ENCODE data around the gene GALNT9. TPM values are rescaled to one million over a fixed set of nuclear protein-coding genes. Genes with fewer than 3 reads are reported as not detected.
"Not testable (repeated sequence)": the region's sequence is repeated elsewhere in the genome, so short reads cannot be mapped to it uniquely, and the experiment has no call there.

The GALNT9 gene
- total and polyA plus RNA-seq, 7 experiments from 2014 or later: not detected

DNA sequence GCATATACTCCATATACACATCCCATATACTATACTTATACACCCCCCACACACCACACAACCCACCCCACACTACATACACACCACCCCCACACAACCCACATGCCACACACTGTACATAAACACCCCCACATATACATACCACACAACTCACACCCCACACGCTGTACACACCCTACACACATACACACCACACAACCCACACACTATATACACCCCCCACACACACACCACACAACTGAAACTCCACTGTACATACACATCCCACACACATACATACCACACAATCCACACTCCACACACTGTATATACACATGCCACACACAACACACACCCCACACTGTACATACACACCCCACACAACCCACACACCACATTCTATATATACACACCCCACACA lies 104.2 kb downstream of the GALNT9 start:
- no peaks in the 10 kb centered on the region for H3K36me3 Mint-ChIP-seq
- Histone ChIP-seq H3K27me3 (ENCODE audit: control insufficient read depth in 2 of 2, insufficient read depth in 2 of 2, low read length in 2 of 2) (peaks cover 0 to 3% of the 10 kb centered on the region in 2 donors), H3K9me3 (ENCODE audit: control insufficient read depth in 2 of 3, low read length in 3 of 3) (no peaks in the 10 kb centered on the region), H3K4me1 (ENCODE audit: control insufficient read depth in 2 of 2, insufficient read depth in 2 of 2, low read length in 2 of 2) (peaks cover 6 to 10% of the 10 kb centered on the region in 2 donors), H3K36me3 (ENCODE audit: control insufficient read depth in 2 of 3, insufficient read depth in 3 of 3, low read length in 3 of 3) (no peaks in the 10 kb centered on the region), H3K4me3 (ENCODE audit: low read length) (no peak overlapping the region), H3K27ac (ENCODE audit: low read depth, low read length) (no peak overlapping the region)
- H3K9me3 Mint-ChIP-seq: peaks cover 0 to 2% (median 0%) of the 10 kb centered on the region in 11 donors
- ATAC-seq (no peak), DNase-seq (no peak)
- intact Hi-C loops (cut with micrococcal nuclease): no loop called here
- no peak overlapping the region for H3K27ac Mint-ChIP-seq
- H3K4me3 Mint-ChIP-seq: no peak overlapping the region
- H3K4me1 Mint-ChIP-seq: peaks cover 6 to 15% (median 9%) of the 10 kb centered on the region in 7 donors
- H3K27me3 Mint-ChIP-seq: peaks cover 0 to 20% (median 6%) of the 10 kb centered on the region in 5 donors
- ChIA-PET CTCF (no interaction called here), POLR2A (no interaction called here)

DNA sequence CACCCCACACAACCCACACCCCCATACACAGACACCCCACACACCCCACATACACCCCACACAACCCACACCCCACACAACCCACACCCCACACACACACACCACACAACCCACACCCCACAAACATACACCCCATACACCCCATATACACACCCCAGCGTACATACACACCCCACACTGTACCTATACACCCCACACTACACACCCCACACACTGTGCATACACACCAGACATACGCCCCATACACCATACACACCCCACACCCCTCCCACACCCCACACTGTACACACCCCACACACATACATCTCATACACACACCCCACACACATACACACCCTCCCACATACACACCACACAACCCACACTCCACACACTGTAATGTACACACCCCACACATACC lies 104.9 kb downstream of the GALNT9 start:
- CTCF ChIA-PET: no interaction called here
- Mint-ChIP-seq H3K4me3 (no peak overlapping the region), H3K27me3 (peaks cover 0 to 19% (median 6%) of the 10 kb centered on the region in 5 donors), H3K9me3 (peaks cover 0 to 2% (median 0%) of the 10 kb centered on the region in 11 donors), H3K4me1 (peaks cover 6 to 19% (median 9%) of the 10 kb centered on the region in 7 donors), H3K27ac (no peak overlapping the region), H3K36me3 (no peaks in the 10 kb centered on the region)
- no peaks in the 10 kb centered on the region for H3K9me3 ChIP-seq (ENCODE audit: control insufficient read depth in 2 of 3, low read length in 3 of 3)
- H3K4me1 ChIP-seq (ENCODE audit: control insufficient read depth in 2 of 2, insufficient read depth in 2 of 2, low read length in 2 of 2): peaks cover 6 to 10% of the 10 kb centered on the region in 2 donors
- intact Hi-C loops (cut with micrococcal nuclease): no loop called here
- peaks cover 0 to 3% of the 10 kb centered on the region in 2 donors for H3K27me3 ChIP-seq (ENCODE audit: control insufficient read depth in 2 of 2, insufficient read depth in 2 of 2, low read length in 2 of 2)
- DNase-seq: no peak
- no peak for ATAC-seq
- POLR2A ChIA-PET: no interaction called here
- no peak overlapping the region for H3K27ac ChIP-seq (ENCODE audit: low read depth, low read length)
- no peaks in the 10 kb centered on the region for H3K36me3 ChIP-seq (ENCODE audit: control insufficient read depth in 2 of 3, insufficient read depth in 3 of 3, low read length in 3 of 3)
- H3K4me3 ChIP-seq (ENCODE audit: low read length): no peak overlapping the region

DNA sequence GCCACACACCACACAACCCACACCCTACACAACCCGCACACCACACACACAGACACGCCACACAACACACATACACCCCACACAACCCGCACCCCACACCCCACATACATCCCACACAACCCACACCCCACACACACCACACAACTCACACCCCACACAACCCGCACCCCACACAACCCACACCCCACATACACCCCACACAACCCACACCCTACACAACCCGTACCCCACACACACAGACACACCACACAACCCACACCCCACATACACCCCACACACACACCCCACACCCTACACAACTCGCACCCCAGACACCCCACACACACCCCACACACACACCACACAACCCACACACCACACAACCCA lies 106.6 kb downstream of the GALNT9 start:
- H3K9me3 Mint-ChIP-seq: peaks cover 0 to 5% (median 0%) of the 10 kb centered on the region in 11 donors
- ChIA-PET CTCF (interaction anchor here (3.0 kb wide), 1 partner anchor 69 kb away, joined by 15 read pairs; no protein-coding TSS in a partner anchor), POLR2A (interaction anchor here (1.0 kb wide), 1 partner anchor 77 kb away, joined by 3 read pairs; no protein-coding TSS in a partner anchor)
- peak overlapping the region; percentile 45 to 82 (median 70) for H3K4me3 Mint-ChIP-seq
- Histone ChIP-seq H3K4me3 (ENCODE audit: low read length) (peak overlapping the region; percentile 30), H3K4me1 (ENCODE audit: control insufficient read depth in 2 of 2, insufficient read depth in 2 of 2, low read length in 2 of 2) (peaks cover 6 to 10% of the 10 kb centered on the region in 2 donors), H3K9me3 (ENCODE audit: control insufficient read depth in 2 of 3, low read length in 3 of 3) (no peaks in the 10 kb centered on the region), H3K27me3 (ENCODE audit: control insufficient read depth in 2 of 2, insufficient read depth in 2 of 2, low read length in 2 of 2) (peaks cover 0 to 3% of the 10 kb centered on the region in 2 donors), H3K27ac (ENCODE audit: low read depth, low read length) (peak overlapping the region; percentile 19), H3K36me3 (ENCODE audit: control insufficient read depth in 2 of 3, insufficient read depth in 3 of 3, low read length in 3 of 3) (no peaks in the 10 kb centered on the region)
- H3K4me1 Mint-ChIP-seq: peaks cover 6 to 24% (median 9%) of the 10 kb centered on the region in 7 donors
- H3K36me3 Mint-ChIP-seq: no peaks in the 10 kb centered on the region
- ATAC-seq (no peak), DNase-seq (no peak)
- peaks cover 0 to 9% (median 6%) of the 10 kb centered on the region in 5 donors for H3K27me3 Mint-ChIP-seq
- intact Hi-C loops (cut with micrococcal nuclease): loop anchor here in 1 of 2 donors (1.0 kb wide), 1 partner anchor 33 kb away; no protein-coding TSS in a partner anchor
- peak overlapping the region in 7 of 9 donors; percentile 46 to 87 (median 75) for H3K27ac Mint-ChIP-seq

DNA sequence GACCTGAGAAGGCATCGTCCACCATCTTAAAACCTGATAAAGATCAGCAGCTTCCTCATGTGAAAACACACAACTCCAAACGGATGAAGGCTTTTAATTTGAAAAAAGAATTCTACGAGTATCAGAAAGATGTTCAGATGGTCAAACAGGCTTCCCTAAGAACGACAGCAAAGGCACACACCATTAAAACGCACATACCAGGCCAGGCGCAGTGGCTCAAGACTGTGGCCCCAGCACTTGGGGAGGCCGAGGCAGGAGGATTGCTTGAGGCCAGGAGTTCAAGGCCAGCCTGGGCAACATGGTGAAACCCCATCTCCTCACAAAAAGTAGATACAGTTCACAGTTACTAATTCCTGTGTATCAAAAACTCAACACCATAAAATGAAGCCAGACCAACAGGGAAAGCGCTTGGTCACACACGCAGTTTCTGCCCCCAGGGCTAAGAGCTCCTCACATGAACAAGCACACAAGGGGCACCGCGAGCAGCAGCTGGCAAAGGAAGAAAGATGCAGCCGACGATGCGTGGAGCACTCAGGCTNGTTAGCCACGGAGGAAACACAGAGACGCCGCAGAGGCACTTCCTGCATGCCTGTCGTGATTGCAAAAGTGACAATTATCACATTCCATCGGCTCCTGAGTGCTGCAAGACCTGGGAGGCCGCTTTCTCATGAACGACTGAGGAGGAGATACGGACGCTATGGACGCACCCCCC lies 107.1 kb downstream of the GALNT9 start:
- peaks cover 6 to 24% (median 9%) of the 10 kb centered on the region in 7 donors for H3K4me1 Mint-ChIP-seq
- peaks cover 0 to 9% (median 0%) of the 10 kb centered on the region in 11 donors for H3K9me3 Mint-ChIP-seq
- ChIA-PET POLR2A (interaction anchor here (1.0 kb wide), 1 partner anchor 77 kb away, joined by 3 read pairs; no protein-coding TSS in a partner anchor), CTCF (interaction anchor here (3.0 kb wide), 1 partner anchor 68 kb away, joined by 15 read pairs; no protein-coding TSS in a partner anchor)
- Histone ChIP-seq H3K4me1 (ENCODE audit: control insufficient read depth in 2 of 2, insufficient read depth in 2 of 2, low read length in 2 of 2) (peaks cover 6 to 10% of the 10 kb centered on the region in 2 donors), H3K27me3 (ENCODE audit: control insufficient read depth in 2 of 2, insufficient read depth in 2 of 2, low read length in 2 of 2) (peaks cover 0 to 3% of the 10 kb centered on the region in 2 donors), H3K4me3 (ENCODE audit: low read length) (peak overlapping the region; percentile 30), H3K9me3 (ENCODE audit: control insufficient read depth in 2 of 3, low read length in 3 of 3) (no peaks in the 10 kb centered on the region), H3K27ac (ENCODE audit: low read depth, low read length) (peak overlapping the region; percentile 19), H3K36me3 (ENCODE audit: control insufficient read depth in 2 of 3, insufficient read depth in 3 of 3, low read length in 3 of 3) (no peaks in the 10 kb centered on the region)
- ATAC-seq (peak; percentile 70), DNase-seq (peak in 8 of 9 donors; percentile 23 to 69 (median 63))
- H3K27me3 Mint-ChIP-seq: peaks cover 0 to 9% (median 6%) of the 10 kb centered on the region in 5 donors
- intact Hi-C loops (cut with micrococcal nuclease): loop anchor here in 1 of 2 donors (1.0 kb wide), 1 partner anchor 33 kb away; no protein-coding TSS in a partner anchor
- peak overlapping the region in 8 of 9 donors; percentile 46 to 87 (median 74) for H3K27ac Mint-ChIP-seq
- no peaks in the 10 kb centered on the region for H3K36me3 Mint-ChIP-seq
- H3K4me3 Mint-ChIP-seq: peak overlapping the region; percentile 45 to 82 (median 70)

DNA sequence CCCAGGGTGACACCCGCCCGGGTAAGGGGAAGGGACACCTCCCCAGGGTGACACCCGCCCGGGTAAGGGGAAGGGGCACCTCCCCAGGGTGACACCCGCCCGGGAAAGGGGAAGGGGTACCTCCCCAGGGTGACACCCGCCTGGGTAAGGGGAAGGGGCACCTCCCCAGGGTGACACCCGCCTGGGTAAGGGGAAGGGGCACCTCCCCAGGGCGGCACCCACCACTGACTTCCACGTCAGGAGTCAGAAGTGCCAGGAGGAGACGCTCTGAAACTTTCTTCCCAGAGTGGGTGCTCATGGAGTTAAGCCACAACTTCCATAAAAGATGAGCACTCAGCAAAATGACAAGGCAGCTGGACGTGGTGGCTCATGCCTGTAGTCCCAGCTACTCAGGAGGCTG lies 109.6 kb downstream of the GALNT9 start:
- H3K9me3 ChIP-seq (ENCODE audit: control insufficient read depth in 2 of 3, low read length in 3 of 3); ATAC-seq; H3K36me3 ChIP-seq (ENCODE audit: control insufficient read depth in 2 of 3, insufficient read depth in 3 of 3, low read length in 3 of 3); H3K4me3 ChIP-seq (ENCODE audit: low read length); H3K27me3 ChIP-seq (ENCODE audit: control insufficient read depth in 2 of 2, insufficient read depth in 2 of 2, low read length in 2 of 2); H3K4me1 ChIP-seq (ENCODE audit: control insufficient read depth in 2 of 2, insufficient read depth in 2 of 2, low read length in 2 of 2); H3K27ac ChIP-seq (ENCODE audit: low read depth, low read length); DNase-seq; H3K36me3 Mint-ChIP-seq: not testable (repeated sequence)
- CTCF ChIA-PET: interaction anchor here (0.6 to 3.0 kb wide), 8 partner anchors 11 to 88 kb away, joined by 3 to 16 read pairs (median 6); no protein-coding TSS in a partner anchor
- Mint-ChIP-seq H3K27ac (peak overlapping the region in 1 of 9 donors; percentile 49), H3K4me3 (peak overlapping the region in 1 of 10 donors; percentile 56), H3K27me3 (peaks cover 0 to 12% (median 8%) of the 10 kb centered on the region in 5 donors), H3K4me1 (peaks cover 7 to 24% (median 13%) of the 10 kb centered on the region in 7 donors), H3K9me3 (peaks cover 0 to 13% (median 0%) of the 10 kb centered on the region in 11 donors)
- POLR2A ChIA-PET: interaction anchor here (1.4 kb wide), 1 partner anchor 66 kb away, joined by 4 read pairs; no protein-coding TSS in a partner anchor
- intact Hi-C loops (cut with micrococcal nuclease): loop anchor here (1.0 to 10.0 kb wide), 3 partner anchors 57 to 395 kb away; partner anchors contain the start of genes LRCOL1 (in 1 of the 2) and P2RX2 (in 1 of the 2)

DNA sequence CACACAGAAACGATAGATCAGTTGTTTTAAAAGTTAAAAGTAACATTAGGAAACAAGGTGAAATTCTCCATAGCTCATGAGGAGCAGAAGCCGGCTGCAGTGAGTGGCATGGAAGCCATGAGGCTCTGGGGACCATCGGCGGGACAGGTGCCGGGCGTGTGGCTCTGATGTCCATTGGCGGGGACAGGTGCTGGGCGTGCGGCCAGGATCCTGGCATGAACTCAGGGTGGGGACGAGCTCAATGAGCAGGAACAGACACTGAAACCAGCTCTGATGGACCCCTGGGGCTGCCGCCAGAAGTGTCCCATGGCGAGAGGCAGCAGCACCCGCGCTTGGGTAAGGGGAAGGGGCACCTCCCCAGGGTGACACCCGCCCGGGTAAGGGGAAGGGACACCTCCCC lies 110.1 kb downstream of the GALNT9 start:
- Histone ChIP-seq H3K4me3 (ENCODE audit: low read length) (no peak overlapping the region), H3K36me3 (ENCODE audit: control insufficient read depth in 2 of 3, insufficient read depth in 3 of 3, low read length in 3 of 3) (no peaks in the 10 kb centered on the region), H3K27me3 (ENCODE audit: control insufficient read depth in 2 of 2, insufficient read depth in 2 of 2, low read length in 2 of 2) (no peaks in the 10 kb centered on the region), H3K4me1 (ENCODE audit: control insufficient read depth in 2 of 2, insufficient read depth in 2 of 2, low read length in 2 of 2) (peaks cover 6 to 10% of the 10 kb centered on the region in 2 donors), H3K27ac (ENCODE audit: low read depth, low read length) (no peak overlapping the region), H3K9me3 (ENCODE audit: control insufficient read depth in 2 of 3, low read length in 3 of 3) (no peaks in the 10 kb centered on the region)
- intact Hi-C loops (cut with micrococcal nuclease): loop anchor here (1.0 to 10.0 kb wide), 3 partner anchors 57 to 395 kb away; partner anchors contain the start of genes LRCOL1 (in 1 of the 2) and P2RX2 (in 1 of the 2)
- peaks cover 0 to 4% (median 0%) of the 10 kb centered on the region in 5 donors for H3K36me3 Mint-ChIP-seq
- peak overlapping the region in 1 of 9 donors; percentile 55 for H3K27ac Mint-ChIP-seq
- DNase-seq (no peak), ATAC-seq (no peak)
- peaks cover 0 to 13% (median 0%) of the 10 kb centered on the region in 11 donors for H3K9me3 Mint-ChIP-seq
- CTCF ChIA-PET: interaction anchor here (0.5 to 1.6 kb wide), 9 partner anchors 11 to 204 kb away, joined by 3 to 16 read pairs (median 4); no protein-coding TSS in a partner anchor
- H3K4me1 Mint-ChIP-seq: peaks cover 8 to 24% (median 13%) of the 10 kb centered on the region in 7 donors
- POLR2A ChIA-PET: interaction anchor here (1.4 kb wide), 1 partner anchor 66 kb away, joined by 4 read pairs; no protein-coding TSS in a partner anchor
- no peak overlapping the region for H3K4me3 Mint-ChIP-seq
- peaks cover 0 to 12% (median 8%) of the 10 kb centered on the region in 5 donors for H3K27me3 Mint-ChIP-seq

Data from naive thymus-derived CD4-positive, alpha-beta T cell (primary cell).